HG02610 (cell line): ENCODE data around the gene CAD.
"Not testable (repeated sequence)": the region's sequence is repeated elsewhere in the genome, so short reads cannot be mapped to it uniquely, and the experiment has no call there.

Experiments used
- ATAC-seq: cut with Tn5 transposase; IDR thresholded peaks from one replicate; pipeline ENCODE4 v1.9.1; 2021; ENCODE audit warnings: mild to moderate bottlenecking, moderate library complexity; ENCODE audit not compliant: unreplicated experiment

The CAD gene

DNA sequence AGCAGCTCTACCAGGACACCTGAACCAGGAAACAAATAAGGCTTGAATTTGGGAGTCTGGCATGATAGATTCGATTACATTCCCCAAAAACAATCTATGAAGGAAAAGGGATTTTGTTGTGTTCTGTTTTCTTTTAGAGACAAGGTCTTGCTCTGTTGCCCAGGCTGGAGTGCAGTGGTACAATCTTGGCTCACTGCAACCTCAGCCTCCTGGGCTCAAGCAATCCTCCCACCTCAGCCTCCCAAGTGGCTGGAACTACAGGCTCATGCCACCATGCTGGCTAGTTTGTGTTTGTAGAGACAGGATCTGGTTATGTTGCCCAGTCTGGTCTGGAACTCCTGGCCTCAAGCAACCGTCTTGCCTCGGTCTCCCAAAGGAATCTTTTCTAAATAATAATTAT lies 19.1 kb upstream of the CAD start:
- not testable (repeated sequence) for ATAC-seq

DNA sequence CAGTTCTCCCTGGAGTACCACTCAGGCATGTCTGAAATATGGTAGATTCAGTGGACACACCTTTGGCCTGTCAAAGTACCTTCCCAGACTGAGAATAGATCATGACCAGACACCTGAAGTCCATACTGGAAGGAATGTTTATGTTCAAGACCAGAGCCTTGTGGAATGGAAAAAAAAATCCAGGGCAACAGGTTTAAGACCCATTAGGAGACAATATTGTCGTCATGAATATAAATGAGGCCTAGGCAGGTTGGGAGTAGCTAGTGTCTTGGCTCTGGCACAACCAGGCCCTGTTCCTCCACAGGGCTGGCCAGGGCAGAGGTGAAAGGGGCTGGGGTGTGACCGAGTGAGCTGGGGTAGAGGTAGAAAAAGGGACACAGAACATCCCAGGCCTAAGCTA lies 18.5 kb upstream of the CAD start:
- no peak for ATAC-seq

GRCh38 chr2:27199241-27199640 lies 17.9 kb upstream of the CAD start:
- no peak for ATAC-seq

- ATAC-seq, result no peak
These were observed 15.5 kb upstream of the CAD start for GRCh38 chr2:27201675-27202074.

GRCh38 chr2:27202854-27203253 lies 14.3 kb upstream of the CAD start:
- ATAC-seq, result no peak

GRCh38 chr2:27203741-27204140 lies 13.4 kb upstream of the CAD start:
- ATAC-seq, result no peak

GRCh38 chr2:27204566-27204965 lies 12.6 kb upstream of the CAD start:
- no peak for ATAC-seq

GRCh38 chr2:27205206-27205605 lies 12.0 kb upstream of the CAD start:
- ATAC-seq, result no peak

GRCh38 chr2:27206346-27206745 lies 10.8 kb upstream of the CAD start:
- ATAC-seq, result no peak

- no peak for ATAC-seq
These were observed 8.6 kb upstream of the CAD start for GRCh38 chr2:27208486-27209050.

DNA sequence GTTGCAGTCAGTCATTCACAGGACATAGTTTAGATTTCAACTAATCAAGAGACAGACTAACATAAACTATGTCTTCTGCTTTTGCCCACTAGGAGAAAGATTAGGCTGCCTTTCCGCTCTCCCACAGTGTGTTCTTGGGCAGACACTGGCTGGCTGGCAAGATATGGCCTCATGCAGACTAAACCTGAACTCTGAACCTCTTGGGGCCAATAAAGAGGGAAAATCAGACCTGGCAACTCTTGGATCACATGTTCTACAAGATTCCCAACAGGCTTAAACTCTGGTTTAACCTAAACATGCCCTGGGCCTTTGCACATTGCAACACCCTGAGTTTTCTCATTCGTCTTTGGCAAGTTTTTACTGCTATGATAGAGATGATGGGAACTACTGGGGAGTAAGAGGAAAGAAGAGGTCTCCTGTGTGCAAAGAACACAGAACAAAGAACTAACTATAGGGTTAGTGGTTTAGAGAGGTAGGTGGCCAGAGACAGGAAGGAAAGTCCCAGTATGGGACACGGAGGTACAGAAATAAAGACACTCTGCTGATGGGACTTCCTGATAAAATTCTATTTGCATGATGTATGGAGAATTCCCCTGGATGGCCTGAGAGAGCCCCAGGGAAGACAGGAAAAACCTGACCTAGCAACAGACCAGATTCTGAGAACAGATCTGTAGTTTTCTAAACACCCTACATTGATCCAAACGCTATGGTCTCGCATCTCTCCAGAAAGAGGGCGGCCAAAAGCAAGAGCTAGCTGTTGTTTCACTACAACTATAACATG lies 7.4 kb upstream of the CAD start:
- no peak for ATAC-seq

GRCh38 chr2:27211241-27211942 lies 5.8 kb upstream of the CAD start:
- ATAC-seq, result no peak

GRCh38 chr2:27211943-27212625 lies 5.1 kb upstream of the CAD start, which contains the start of the genes ATRAID and SLC5A6:
TSS of gene ATRAID (plus strand) at chr2:27212041. CDS start at chr2:27212369, 328 bp downstream.
TSS of gene SLC5A6 (minus strand) at chr2:27212268. CDS start at chr2:27207650, 4,618 bp downstream.
- peak; percentile 79 for ATAC-seq

GRCh38 chr2:27212626-27213471 lies 4.3 kb upstream of the CAD start:
- peak; percentile 7 for ATAC-seq

- ATAC-seq, result no peak
These were observed 2.2 kb upstream of the CAD start for GRCh38 chr2:27214941-27215340.

- ATAC-seq, result no peak
These were observed 592 bp upstream of the CAD start for GRCh38 chr2:27216416-27217137.

DNA sequence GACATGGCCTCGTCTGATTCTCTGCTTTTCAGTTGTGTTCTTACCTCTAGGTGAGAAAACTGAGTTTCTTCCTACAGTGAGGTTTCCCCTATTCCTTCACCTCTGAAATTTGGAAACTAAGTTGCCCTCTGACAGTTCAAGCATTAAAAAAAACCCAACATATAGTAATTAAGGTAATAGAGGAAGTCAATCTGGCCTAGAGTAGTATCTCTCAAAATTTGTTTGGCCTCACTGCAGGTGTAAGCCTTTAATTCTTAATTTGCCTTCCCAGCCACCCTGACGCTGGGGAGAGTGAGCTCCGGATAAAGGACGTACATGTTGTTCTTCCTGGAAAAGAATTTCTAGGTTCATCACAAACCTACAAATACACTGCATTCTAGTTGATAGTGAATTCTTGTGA lies 1.4 kb downstream of the CAD start:
- no peak for ATAC-seq

DNA sequence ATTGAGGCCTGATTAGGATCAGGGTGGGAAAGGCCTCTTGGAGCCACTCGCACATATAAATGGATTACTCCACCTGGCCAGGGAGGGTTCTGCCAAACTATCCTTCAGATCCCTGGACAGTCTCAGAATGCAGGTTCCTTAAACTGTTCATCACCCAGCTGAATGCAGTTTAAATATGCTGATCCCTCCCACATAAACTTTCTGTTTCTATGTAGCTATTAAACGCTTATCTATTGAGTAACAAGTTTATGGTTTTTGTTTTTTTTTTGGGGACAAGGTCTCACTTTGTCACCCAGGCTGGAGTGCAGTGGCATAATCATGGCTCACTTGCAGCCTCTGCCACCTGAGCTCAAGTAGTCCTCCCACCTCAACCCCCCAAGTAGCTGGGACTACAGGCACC lies 1.9 kb downstream of the CAD start:
- no peak for ATAC-seq

- ATAC-seq, result no peak
These were observed 2.9 kb downstream of the CAD start for GRCh38 chr2:27220091-27220490.

DNA sequence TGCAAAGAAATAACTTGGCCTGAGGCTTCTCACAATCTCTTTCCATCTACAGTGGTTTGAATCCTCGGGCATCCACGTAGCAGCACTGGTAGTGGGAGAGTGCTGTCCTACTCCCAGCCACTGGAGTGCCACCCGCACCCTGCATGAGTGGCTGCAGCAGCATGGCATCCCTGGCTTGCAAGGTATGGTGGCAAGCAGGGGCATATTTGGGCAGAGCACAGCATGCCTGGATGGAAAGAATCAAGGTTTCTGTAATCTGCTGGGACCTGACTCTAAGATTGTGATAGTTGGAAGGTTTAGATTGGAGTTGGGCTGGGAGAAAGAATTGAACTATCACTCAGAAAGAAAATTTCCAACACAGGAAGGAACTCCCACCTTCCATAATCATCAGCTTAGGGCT lies 4.0 kb downstream of the CAD start:
- ATAC-seq, result no peak
